HG03060 (cell line): Measurements from ENCODE around the gene NFIL3.
"Not testable (repeated sequence)": the region's sequence is repeated elsewhere in the genome, so short reads cannot be mapped to it uniquely, and the experiment has no call there.

Experiments used
- ATAC-seq: cut with Tn5 transposase; IDR thresholded peaks from one replicate; pipeline ENCODE4 v1.9.1; 2021; ENCODE audit warnings: low read depth, moderate number of reproducible peaks; ENCODE audit not compliant: unreplicated experiment

NFIL3 gene

GRCh38 chr9:91398926-91399325 lies 24.7 kb downstream of the NFIL3 start:
- no peak for ATAC-seq

GRCh38 chr9:91395553-91396471 lies 27.8 kb downstream of the NFIL3 start:
- no peak for ATAC-seq

- no peak for ATAC-seq
Measured at GRCh38 chr9:91395106-91395552, 28.5 kb downstream of the NFIL3 start.

GRCh38 chr9:91393826-91394225 lies 29.8 kb downstream of the NFIL3 start:
- no peak for ATAC-seq

- no peak for ATAC-seq
Measured at GRCh38 chr9:91392435-91392834, 31.2 kb downstream of the NFIL3 start.

GRCh38 chr9:91391818-91392217 lies 31.8 kb downstream of the NFIL3 start:
- no peak for ATAC-seq

- ATAC-seq: no peak
Measured at GRCh38 chr9:91391412-91391811, 32.2 kb downstream of the NFIL3 start.

GRCh38 chr9:91389686-91390085 lies 33.9 kb downstream of the NFIL3 start:
- not testable (repeated sequence) for ATAC-seq

GRCh38 chr9:91386765-91387164 lies 36.9 kb downstream of the NFIL3 start:
- ATAC-seq: no peak

- ATAC-seq: no peak
Measured at GRCh38 chr9:91384954-91385353, 38.7 kb downstream of the NFIL3 start.

GRCh38 chr9:91383577-91383976 lies 40.1 kb downstream of the NFIL3 start:
- ATAC-seq: no peak

- ATAC-seq: no peak
Measured at GRCh38 chr9:91382298-91382697, 41.3 kb downstream of the NFIL3 start.

GRCh38 chr9:91379426-91379825 lies 44.2 kb downstream of the NFIL3 start:
- no peak for ATAC-seq

- ATAC-seq: no peak
Measured at GRCh38 chr9:91378695-91379127, 44.9 kb downstream of the NFIL3 start.

GRCh38 chr9:91378054-91378453 lies 45.6 kb downstream of the NFIL3 start:
- not testable (repeated sequence) for ATAC-seq

- no peak for ATAC-seq
Measured at GRCh38 chr9:91376239-91376638, 47.4 kb downstream of the NFIL3 start.

- ATAC-seq: no peak
Measured at GRCh38 chr9:91374939-91375338, 48.7 kb downstream of the NFIL3 start.

GRCh38 chr9:91371894-91372293 lies 51.7 kb downstream of the NFIL3 start:
- no peak for ATAC-seq

- ATAC-seq: not testable (repeated sequence)
Measured at GRCh38 chr9:91370006-91370405, 53.6 kb downstream of the NFIL3 start.

- ATAC-seq: no peak
Measured at GRCh38 chr9:91364702-91365101, 58.9 kb downstream of the NFIL3 start.

- no peak for ATAC-seq
Measured at GRCh38 chr9:91364005-91364404, 59.6 kb downstream of the NFIL3 start.

- ATAC-seq: no peak
Measured at GRCh38 chr9:91362051-91362611, 61.5 kb downstream of the NFIL3 start.
